ENCODE measurements around the gene HDAC9.

HDAC9 gene

DNA sequence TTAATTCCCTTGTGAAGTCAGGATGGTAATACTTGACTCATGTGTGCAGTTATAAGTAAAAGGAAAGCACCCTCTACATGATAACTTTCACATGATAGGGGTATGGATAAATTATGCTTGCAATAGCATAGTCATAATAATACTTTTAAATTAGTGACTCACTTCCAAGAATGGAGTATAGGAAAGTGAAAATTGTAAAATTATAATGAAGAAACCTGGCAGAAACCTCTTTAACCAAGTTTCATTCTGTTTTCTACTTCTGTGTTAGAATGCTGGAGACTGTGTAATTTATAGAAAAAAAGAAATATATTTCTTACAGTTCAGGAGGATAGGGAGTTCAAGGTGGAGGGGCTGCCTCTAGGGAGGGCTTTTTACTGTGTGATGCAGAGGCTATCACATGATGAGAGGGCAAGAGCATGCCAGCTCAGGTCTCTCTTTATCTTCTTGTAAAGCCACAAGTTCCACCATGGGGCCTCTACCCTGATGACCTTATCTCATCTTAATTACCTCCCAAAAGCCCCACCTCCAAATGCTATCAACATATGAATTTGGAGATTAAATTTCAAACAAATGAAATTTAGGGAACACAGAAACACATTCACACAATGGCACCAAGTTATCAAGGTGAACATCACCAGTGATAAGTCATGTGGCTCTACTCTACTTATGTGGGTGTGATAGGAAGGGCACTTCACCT is 43.2 kb downstream of the HDAC9 start:
- TF ChIP-seq TOX (CRISPR knock-in tag; IDR thresholded peaks at IDR 0.05; ENCODE audit: borderline replicate concordance), result no peak
- TF ChIP-seq, protein P1, sequence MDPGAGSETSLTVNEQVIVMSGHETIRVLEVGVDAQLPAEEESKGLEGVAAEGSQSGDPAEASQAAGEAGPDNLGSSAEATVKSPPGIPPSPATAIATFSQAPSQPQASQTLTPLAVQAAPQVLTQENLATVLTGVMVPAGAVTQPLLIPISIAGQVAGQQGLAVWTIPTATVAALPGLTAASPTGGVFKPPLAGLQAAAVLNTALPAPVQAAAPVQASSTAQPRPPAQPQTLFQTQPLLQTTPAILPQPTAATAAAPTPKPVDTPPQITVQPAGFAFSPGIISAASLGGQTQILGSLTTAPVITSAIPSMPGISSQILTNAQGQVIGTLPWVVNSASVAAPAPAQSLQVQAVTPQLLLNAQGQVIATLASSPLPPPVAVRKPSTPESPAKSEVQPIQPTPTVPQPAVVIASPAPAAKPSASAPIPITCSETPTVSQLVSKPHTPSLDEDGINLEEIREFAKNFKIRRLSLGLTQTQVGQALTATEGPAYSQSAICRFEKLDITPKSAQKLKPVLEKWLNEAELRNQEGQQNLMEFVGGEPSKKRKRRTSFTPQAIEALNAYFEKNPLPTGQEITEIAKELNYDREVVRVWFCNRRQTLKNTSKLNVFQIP (CRISPR knock-in tag; IDR thresholded peaks at IDR 0.05; ENCODE audit: borderline replicate concordance, low read depth), result no peak
- TF ChIP-seq SNAI2 (CRISPR knock-in tag; IDR thresholded peaks at IDR 0.05), result 0 out of 2 replicates have a peak, but pooled peaks have one; percentile 45
- TF ChIP-seq ZNF8 (CRISPR knock-in tag; IDR thresholded peaks at IDR 0.05), result no peak
- no peak for ATAC-seq

DNA sequence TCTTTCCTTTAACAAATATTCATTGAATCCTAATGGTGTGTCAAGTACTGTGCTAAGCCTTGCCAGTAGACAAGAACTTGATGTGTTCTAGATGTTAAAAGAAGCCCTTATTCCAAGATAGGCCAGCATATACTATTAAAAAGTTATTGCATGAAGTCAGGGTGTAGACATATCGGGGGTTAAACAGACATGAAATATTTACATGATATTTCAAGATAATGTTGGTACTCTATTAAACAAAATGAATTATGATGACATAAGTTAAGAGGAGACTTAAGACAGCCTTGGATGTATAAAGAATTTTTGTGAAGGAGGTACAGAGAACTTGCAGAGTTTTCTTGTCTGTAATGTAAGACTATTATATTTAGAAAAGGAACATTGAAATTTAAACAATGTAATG is 44.8 kb downstream of the HDAC9 start:
- ATAC-seq, result peak; percentile 4; the same call in 1 of the 3 replicates
- TF ChIP-seq, protein P2, sequence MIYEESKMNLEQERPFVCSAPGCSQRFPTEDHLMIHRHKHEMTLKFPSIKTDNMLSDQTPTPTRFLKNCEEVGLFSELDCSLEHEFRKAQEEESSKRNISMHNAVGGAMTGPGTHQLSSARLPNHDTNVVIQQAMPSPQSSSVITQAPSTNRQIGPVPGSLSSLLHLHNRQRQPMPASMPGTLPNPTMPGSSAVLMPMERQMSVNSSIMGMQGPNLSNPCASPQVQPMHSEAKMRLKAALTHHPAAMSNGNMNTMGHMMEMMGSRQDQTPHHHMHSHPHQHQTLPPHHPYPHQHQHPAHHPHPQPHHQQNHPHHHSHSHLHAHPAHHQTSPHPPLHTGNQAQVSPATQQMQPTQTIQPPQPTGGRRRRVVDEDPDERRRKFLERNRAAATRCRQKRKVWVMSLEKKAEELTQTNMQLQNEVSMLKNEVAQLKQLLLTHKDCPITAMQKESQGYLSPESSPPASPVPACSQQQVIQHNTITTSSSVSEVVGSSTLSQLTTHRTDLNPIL (CRISPR knock-in tag; IDR thresholded peaks at IDR 0.05; ENCODE audit: low read depth), result no peak
- no peak for TF ChIP-seq SNAI2 (CRISPR knock-in tag; IDR thresholded peaks at IDR 0.05)
- no peak for TF ChIP-seq ISL1 (CRISPR knock-in tag; IDR thresholded peaks at IDR 0.05)
- TF ChIP-seq ZFP3 (CRISPR knock-in tag; IDR thresholded peaks at IDR 0.05), result no peak
- TF ChIP-seq GLIS3 (CRISPR knock-in tag; IDR thresholded peaks at IDR 0.05), result no peak
- no peak for TF ChIP-seq ZNF565 (CRISPR knock-in tag; conservative IDR thresholded peaks at IDR 0.05; ENCODE audit: low read depth)
- TF ChIP-seq ZNF8 (CRISPR knock-in tag; IDR thresholded peaks at IDR 0.05), result no peak
- TF ChIP-seq ZFP30 (CRISPR knock-in tag; IDR thresholded peaks at IDR 0.05), result no peak; the same call in 1 of the 2 replicates
- TF ChIP-seq TCF4 (CRISPR knock-in tag; IDR thresholded peaks at IDR 0.05; ENCODE audit: borderline replicate concordance), result no peak
- no peak for TF ChIP-seq RARB (CRISPR knock-in tag; IDR thresholded peaks at IDR 0.05)
- TF ChIP-seq ARNTL (CRISPR knock-in tag; IDR thresholded peaks at IDR 0.05; ENCODE audit: borderline replicate concordance, low read depth), result no peak
- TF ChIP-seq, protein P1 (CRISPR knock-in tag; IDR thresholded peaks at IDR 0.05; ENCODE audit: borderline replicate concordance, low read depth), result no peak

DNA sequence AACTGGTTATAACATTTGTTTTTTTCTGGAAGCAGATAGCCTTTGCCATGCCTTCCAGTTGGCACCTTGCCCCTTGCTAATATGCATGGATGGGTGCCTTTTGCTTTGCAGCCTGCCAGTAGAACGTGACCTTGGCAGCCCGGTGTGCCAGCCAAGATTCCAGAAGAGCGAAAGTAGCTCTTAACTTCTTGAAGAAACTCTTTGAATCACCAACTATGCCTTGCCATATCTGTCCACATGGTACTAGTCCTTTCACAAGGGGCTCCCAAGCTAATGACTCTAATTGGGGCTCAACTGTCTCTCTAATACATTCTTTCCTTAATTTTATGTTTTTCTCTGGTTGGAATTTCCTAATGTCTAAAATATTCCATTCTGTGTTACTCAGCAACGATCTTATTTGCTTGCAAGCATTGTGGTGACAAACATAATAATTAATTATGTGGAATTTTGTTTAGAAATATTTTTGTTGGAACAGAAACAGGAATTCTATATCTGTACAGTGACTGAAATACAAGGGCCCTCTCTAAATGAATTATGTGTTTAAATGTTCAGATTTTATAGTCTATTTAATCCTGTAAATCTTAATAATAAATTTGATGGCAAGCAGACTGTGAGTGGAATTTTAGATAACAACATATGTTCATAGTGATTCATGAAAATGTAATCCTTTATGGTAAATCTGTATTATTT is 45.8 kb downstream of the HDAC9 start:
- ATAC-seq, result peak; percentile 82
- TF ChIP-seq, protein P1 (CRISPR knock-in tag; IDR thresholded peaks at IDR 0.05; ENCODE audit: borderline replicate concordance, low read depth), result peak; percentile 6; the same call in 1 of the 2 replicates
- TF ChIP-seq ZFP3 (CRISPR knock-in tag; IDR thresholded peaks at IDR 0.05) (no peak), SNAI2 (CRISPR knock-in tag; IDR thresholded peaks at IDR 0.05) (peak; percentile 75; the same call in 1 of the 2 replicates), OSR1 (CRISPR knock-in tag; IDR thresholded peaks at IDR 0.05) (no peak), ZNF8 (CRISPR knock-in tag; IDR thresholded peaks at IDR 0.05) (no peak), CSDC2 (CRISPR knock-in tag; IDR thresholded peaks at IDR 0.05) (no peak), RARB (CRISPR knock-in tag; IDR thresholded peaks at IDR 0.05) (no peak), ESRRG (CRISPR knock-in tag; IDR thresholded peaks at IDR 0.05) (peak; percentile 89), PPARA (CRISPR knock-in tag; IDR thresholded peaks at IDR 0.05; ENCODE audit: borderline replicate concordance) (no peak), ZNF565 (CRISPR knock-in tag; conservative IDR thresholded peaks at IDR 0.05; ENCODE audit: low read depth) (no peak), ARNTL (CRISPR knock-in tag; IDR thresholded peaks at IDR 0.05; ENCODE audit: borderline replicate concordance, low read depth) (no peak), ZFP30 (CRISPR knock-in tag; IDR thresholded peaks at IDR 0.05) (no peak), GLIS3 (CRISPR knock-in tag; IDR thresholded peaks at IDR 0.05) (no peak)
- TF ChIP-seq, protein P2 (CRISPR knock-in tag; IDR thresholded peaks at IDR 0.05; ENCODE audit: low read depth), result peak; percentile 98
- TF ChIP-seq, protein P3, sequence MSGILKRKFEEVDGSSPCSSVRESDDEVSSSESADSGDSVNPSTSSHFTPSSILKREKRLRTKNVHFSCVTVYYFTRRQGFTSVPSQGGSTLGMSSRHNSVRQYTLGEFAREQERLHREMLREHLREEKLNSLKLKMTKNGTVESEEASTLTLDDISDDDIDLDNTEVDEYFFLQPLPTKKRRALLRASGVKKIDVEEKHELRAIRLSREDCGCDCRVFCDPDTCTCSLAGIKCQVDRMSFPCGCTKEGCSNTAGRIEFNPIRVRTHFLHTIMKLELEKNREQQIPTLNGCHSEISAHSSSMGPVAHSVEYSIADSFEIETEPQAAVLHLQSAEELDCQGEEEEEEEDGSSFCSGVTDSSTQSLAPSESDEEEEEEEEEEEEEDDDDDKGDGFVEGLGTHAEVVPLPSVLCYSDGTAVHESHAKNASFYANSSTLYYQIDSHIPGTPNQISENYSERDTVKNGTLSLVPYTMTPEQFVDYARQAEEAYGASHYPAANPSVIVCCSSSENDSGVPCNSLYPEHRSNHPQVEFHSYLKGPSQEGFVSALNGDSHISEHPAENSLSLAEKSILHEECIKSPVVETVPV (CRISPR knock-in tag; IDR thresholded peaks at IDR 0.05), result peak; percentile 96
- TF ChIP-seq, protein P4, sequence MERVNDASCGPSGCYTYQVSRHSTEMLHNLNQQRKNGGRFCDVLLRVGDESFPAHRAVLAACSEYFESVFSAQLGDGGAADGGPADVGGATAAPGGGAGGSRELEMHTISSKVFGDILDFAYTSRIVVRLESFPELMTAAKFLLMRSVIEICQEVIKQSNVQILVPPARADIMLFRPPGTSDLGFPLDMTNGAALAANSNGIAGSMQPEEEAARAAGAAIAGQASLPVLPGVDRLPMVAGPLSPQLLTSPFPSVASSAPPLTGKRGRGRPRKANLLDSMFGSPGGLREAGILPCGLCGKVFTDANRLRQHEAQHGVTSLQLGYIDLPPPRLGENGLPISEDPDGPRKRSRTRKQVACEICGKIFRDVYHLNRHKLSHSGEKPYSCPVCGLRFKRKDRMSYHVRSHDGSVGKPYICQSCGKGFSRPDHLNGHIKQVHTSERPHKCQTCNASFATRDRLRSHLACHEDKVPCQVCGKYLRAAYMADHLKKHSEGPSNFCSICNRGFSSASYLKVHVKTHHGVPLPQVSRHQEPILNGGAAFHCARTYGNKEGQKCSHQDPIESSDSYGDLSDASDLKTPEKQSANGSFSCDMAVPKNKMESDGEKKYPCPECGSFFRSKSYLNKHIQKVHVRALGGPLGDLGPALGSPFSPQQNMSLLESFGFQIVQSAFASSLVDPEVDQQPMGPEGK (CRISPR knock-in tag; IDR thresholded peaks at IDR 0.05; ENCODE audit: borderline replicate concordance), result peak; percentile 90
- TF ChIP-seq, protein P5, sequence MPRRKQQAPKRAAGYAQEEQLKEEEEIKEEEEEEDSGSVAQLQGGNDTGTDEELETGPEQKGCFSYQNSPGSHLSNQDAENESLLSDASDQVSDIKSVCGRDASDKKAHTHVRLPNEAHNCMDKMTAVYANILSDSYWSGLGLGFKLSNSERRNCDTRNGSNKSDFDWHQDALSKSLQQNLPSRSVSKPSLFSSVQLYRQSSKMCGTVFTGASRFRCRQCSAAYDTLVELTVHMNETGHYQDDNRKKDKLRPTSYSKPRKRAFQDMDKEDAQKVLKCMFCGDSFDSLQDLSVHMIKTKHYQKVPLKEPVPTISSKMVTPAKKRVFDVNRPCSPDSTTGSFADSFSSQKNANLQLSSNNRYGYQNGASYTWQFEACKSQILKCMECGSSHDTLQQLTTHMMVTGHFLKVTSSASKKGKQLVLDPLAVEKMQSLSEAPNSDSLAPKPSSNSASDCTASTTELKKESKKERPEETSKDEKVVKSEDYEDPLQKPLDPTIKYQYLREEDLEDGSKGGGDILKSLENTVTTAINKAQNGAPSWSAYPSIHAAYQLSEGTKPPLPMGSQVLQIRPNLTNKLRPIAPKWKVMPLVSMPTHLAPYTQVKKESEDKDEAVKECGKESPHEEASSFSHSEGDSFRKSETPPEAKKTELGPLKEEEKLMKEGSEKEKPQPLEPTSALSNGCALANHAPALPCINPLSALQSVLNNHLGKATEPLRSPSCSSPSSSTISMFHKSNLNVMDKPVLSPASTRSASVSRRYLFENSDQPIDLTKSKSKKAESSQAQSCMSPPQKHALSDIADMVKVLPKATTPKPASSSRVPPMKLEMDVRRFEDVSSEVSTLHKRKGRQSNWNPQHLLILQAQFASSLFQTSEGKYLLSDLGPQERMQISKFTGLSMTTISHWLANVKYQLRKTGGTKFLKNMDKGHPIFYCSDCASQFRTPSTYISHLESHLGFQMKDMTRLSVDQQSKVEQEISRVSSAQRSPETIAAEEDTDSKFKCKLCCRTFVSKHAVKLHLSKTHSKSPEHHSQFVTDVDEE (CRISPR knock-in tag; IDR thresholded peaks at IDR 0.05), result no peak

Data from SK-N-SH treated with all-trans-retinoic acid at 6 μM for 48 hours (cell line).